Trophoblast cell (in vitro differentiated cells and primary cell): ENCODE data around the gene COL18A1.
A peak's percentile ranks its signal among the peaks of the same experiment; 100 is the strongest.

Experiments
- DNase-seq, 2 donors: peaks; one replicate each; pipeline ENCODE4 v3.0.0-alpha.2; 2016
- H2AFZ ChIP-seq: 2 replicates; pipeline ENCODE4 v1.6.1; 2013; ENCODE audit warnings: low read length, moderate library complexity, mild to moderate bottlenecking; ENCODE audit not compliant: insufficient read depth, poor library complexity
- H2AK5ac ChIP-seq: 2 replicates; pipeline ENCODE4 v1.6.1; 2013; ENCODE audit warnings: mild to moderate bottlenecking, low read length
- H2BK120ac ChIP-seq: 2 replicates; pipeline ENCODE4 v1.6.1; 2013; ENCODE audit warnings: low read length, mild to moderate bottlenecking, moderate library complexity; ENCODE audit not compliant: insufficient read depth, poor library complexity
- H2BK12ac ChIP-seq: 2 replicates; pipeline ENCODE4 v1.6.1; 2013; ENCODE audit warnings: mild to moderate bottlenecking, low read length, moderate library complexity
- H2BK5ac ChIP-seq: 2 replicates; pipeline ENCODE4 v1.6.1; 2013; ENCODE audit warnings: low read length, low read depth, moderate library complexity, mild to moderate bottlenecking; ENCODE audit not compliant: poor library complexity
- H3K14ac ChIP-seq: 2 replicates; pipeline ENCODE4 v1.6.1; 2013; ENCODE audit warnings: mild to moderate bottlenecking, low read length
- H3K18ac ChIP-seq: 2 replicates; pipeline ENCODE4 v1.6.1; 2013; ENCODE audit warnings: mild to moderate bottlenecking, low read length
- H3K23ac ChIP-seq: 2 replicates; pipeline ENCODE4 v1.6.1; 2013; ENCODE audit warnings: low read length
- H3K27ac ChIP-seq: 2 replicates; pipeline ENCODE4 v1.5.1; 2013; ENCODE audit warnings: low read depth, mild to moderate bottlenecking, inconsistent platforms, low read length, moderate library complexity
- H3K27me3 ChIP-seq: 2 replicates; pipeline ENCODE4 v1.6.1; 2013; ENCODE audit warnings: inconsistent platforms, mild to moderate bottlenecking, low read length, moderate library complexity; ENCODE audit not compliant: insufficient read depth
- H3K36me3 ChIP-seq, 2 experiments: 1 replicate in 1 of 2; 2 replicates in 1 of 2; pipeline ENCODE4 v1.6.1; 2013; ENCODE audit warnings: low read length in 2 of 2, mild to moderate bottlenecking in 2 of 2, moderate library complexity in 1 of 2; ENCODE audit not compliant: insufficient read depth in 2 of 2, control insufficient read depth in 1 of 2
- H3K4ac ChIP-seq: 2 replicates; pipeline ENCODE4 v1.6.1; 2013; ENCODE audit warnings: low read depth, mild to moderate bottlenecking, low read length, moderate library complexity
- H3K4me1 ChIP-seq, 2 experiments: 1 replicate in 1 of 2; 2 replicates in 1 of 2; pipeline ENCODE4 v1.6.1; 2013; ENCODE audit warnings: low read length in 2 of 2, mild to moderate bottlenecking in 2 of 2, moderate library complexity in 1 of 2; ENCODE audit not compliant: insufficient read depth in 2 of 2, control insufficient read depth in 1 of 2
- H3K4me2 ChIP-seq: 2 replicates; pipeline ENCODE4 v1.6.1; 2013; ENCODE audit warnings: inconsistent platforms, mild to moderate bottlenecking, low read length, moderate library complexity
- H3K4me3 ChIP-seq: 2 replicates; pipeline ENCODE4 v1.5.1; 2013; ENCODE audit warnings: mild to moderate bottlenecking, low read depth, low read length, inconsistent platforms
- H3K79me1 ChIP-seq: one replicate; pipeline ENCODE4 v1.6.1; 2013; ENCODE audit warnings: low read length
- H3K79me2 ChIP-seq: 2 replicates; pipeline ENCODE4 v1.6.1; 2013; ENCODE audit warnings: low read length, mild to moderate bottlenecking; ENCODE audit not compliant: control insufficient read depth, insufficient read depth, poor library complexity
- H3K9ac ChIP-seq: 2 replicates; pipeline ENCODE4 v1.6.1; 2013; ENCODE audit warnings: mild to moderate bottlenecking, low read length
- H3K9me3 ChIP-seq: 2 replicates; pipeline ENCODE4 v1.6.1; 2013; ENCODE audit warnings: low read depth, mild to moderate bottlenecking, control low read depth, inconsistent platforms, low read length; ENCODE audit not compliant: insufficient read depth
- H4K12ac ChIP-seq: 2 replicates; pipeline ENCODE4 v1.6.1; 2013; ENCODE audit warnings: low read depth, mild to moderate bottlenecking, low read length, moderate library complexity
- H4K8ac ChIP-seq: 2 replicates; pipeline ENCODE4 v1.6.1; 2013; ENCODE audit warnings: low read depth, mild to moderate bottlenecking, low read length, moderate library complexity
- H4K91ac ChIP-seq: one replicate; pipeline ENCODE4 v1.6.1; 2013; ENCODE audit warnings: low read depth, mild to moderate bottlenecking, low read length, moderate library complexity
- WGBS: extraction: QIAGEN DNeasy Blood & Tissue Kit; methylation state at CpG from one replicate; pipeline ENCODE4 v1.1.7; 2013; ENCODE audit warnings: missing lambda C conversion rate; ENCODE audit not compliant: insufficient read length, insufficient coverage; ENCODE audit errors: extremely low coverage; 5-methylcytosine and 5-hydroxymethylcytosine counted together

COL18A1 gene

GRCh38 chr21:45380566-45380965 is 24.4 kb upstream of the COL18A1 start:
- Histone ChIP-seq H2BK12ac (no peak overlapping the region), H3K9me3 (peaks cover 7% of the 10 kb centered on the region), H3K4ac (no peak overlapping the region), H2BK120ac (no peak overlapping the region), H4K8ac (no peak overlapping the region), H3K27ac (no peak overlapping the region), H3K4me2 (no peak overlapping the region), H3K4me1 (peaks cover 7 to 19% of the 10 kb centered on the region in 2 experiments), H2BK5ac (no peak overlapping the region), H3K4me3 (peak overlapping the region; percentile 38), H2AK5ac (no peak overlapping the region), H4K12ac (no peak overlapping the region), H3K9ac (no peak overlapping the region), H3K14ac (no peak overlapping the region), H3K79me1 (peaks cover 8% of the 10 kb centered on the region), H2AFZ (no peak overlapping the region), H3K36me3 (no peaks in the 10 kb centered on the region), H3K79me2 (no peaks in the 10 kb centered on the region), H4K91ac (no peak overlapping the region), H3K23ac (peak overlapping the region; percentile 3), H3K27me3 (no peaks in the 10 kb centered on the region), H3K18ac (no peak overlapping the region)
- DNase-seq: no peak
- WGBS: no CpG with 5 or more reads among the region's 30 CpGs

- Histone ChIP-seq H3K4ac (no peak overlapping the region), H3K36me3 (no peaks in the 10 kb centered on the region), H4K8ac (no peak overlapping the region), H3K4me1 (peaks cover 11 to 24% of the 10 kb centered on the region in 2 experiments), H2AK5ac (no peak overlapping the region), H3K9ac (no peak overlapping the region), H2BK120ac (no peak overlapping the region), H3K4me3 (no peak overlapping the region), H3K4me2 (no peak overlapping the region), H4K12ac (no peak overlapping the region), H3K27ac (no peak overlapping the region), H3K14ac (no peak overlapping the region), H2AFZ (no peak overlapping the region), H3K18ac (no peak overlapping the region), H3K27me3 (no peaks in the 10 kb centered on the region), H4K91ac (no peak overlapping the region), H3K23ac (no peak overlapping the region), H2BK12ac (no peak overlapping the region), H3K9me3 (peaks cover 7% of the 10 kb centered on the region), H3K79me2 (no peaks in the 10 kb centered on the region), H2BK5ac (no peak overlapping the region), H3K79me1 (peaks cover 11% of the 10 kb centered on the region)
- WGBS: no CpG with 5 or more reads among the region's 24 CpGs
- DNase-seq: no peak
Observed at GRCh38 chr21:45381036-45381787, 23.8 kb upstream of the COL18A1 start.

GRCh38 chr21:45381865-45382696 is 22.9 kb upstream of the COL18A1 start:
- Histone ChIP-seq H3K79me1 (peaks cover 11% of the 10 kb centered on the region), H2BK120ac (no peak overlapping the region), H2AFZ (no peak overlapping the region), H2AK5ac (no peak overlapping the region), H3K27ac (no peak overlapping the region), H4K91ac (no peak overlapping the region), H2BK12ac (no peak overlapping the region), H3K23ac (no peak overlapping the region), H3K27me3 (no peaks in the 10 kb centered on the region), H3K18ac (no peak overlapping the region), H3K4me2 (no peak overlapping the region), H3K9me3 (peaks cover 4% of the 10 kb centered on the region), H4K8ac (no peak overlapping the region), H4K12ac (no peak overlapping the region), H3K36me3 (no peaks in the 10 kb centered on the region), H3K4ac (no peak overlapping the region), H3K9ac (no peak overlapping the region), H2BK5ac (no peak overlapping the region), H3K4me3 (no peak overlapping the region), H3K79me2 (no peaks in the 10 kb centered on the region), H3K4me1 (peaks cover 16 to 30% of the 10 kb centered on the region in 2 experiments), H3K14ac (no peak overlapping the region)
- WGBS: no CpG with 5 or more reads among the region's 28 CpGs
- DNase-seq: no peak

DNA sequence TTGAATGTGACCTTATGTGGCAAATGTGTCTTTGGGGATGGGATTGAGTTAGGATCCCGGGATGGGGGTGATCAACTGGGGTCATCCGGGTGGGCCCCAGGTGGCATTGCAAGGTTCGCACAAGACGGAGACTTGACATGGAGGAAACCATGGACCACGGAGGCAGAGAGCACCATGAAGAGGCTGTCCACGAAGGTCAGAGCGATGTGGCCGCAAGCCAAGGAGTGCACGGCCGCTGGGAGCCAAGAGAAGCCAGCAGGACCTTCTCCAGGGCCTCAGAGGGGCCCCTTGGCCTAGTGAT is 22.3 kb upstream of the COL18A1 start:
- no peak overlapping the region for H3K23ac ChIP-seq
- H3K4ac ChIP-seq: no peak overlapping the region
- H3K4me1 ChIP-seq: peaks cover 16 to 30% of the 10 kb centered on the region in 2 experiments
- no CpG with 5 or more reads among the region's 10 CpGs for WGBS
- H4K8ac ChIP-seq: no peak overlapping the region
- H2BK12ac ChIP-seq: no peak overlapping the region
- H4K12ac ChIP-seq: no peak overlapping the region
- H4K91ac ChIP-seq: no peak overlapping the region
- no peak overlapping the region for H3K14ac ChIP-seq
- H3K36me3 ChIP-seq: no peaks in the 10 kb centered on the region
- H3K27ac ChIP-seq: no peak overlapping the region
- no peaks in the 10 kb centered on the region for H3K79me2 ChIP-seq
- no peak overlapping the region for H2AFZ ChIP-seq
- H3K79me1 ChIP-seq: peaks cover 11% of the 10 kb centered on the region
- no peaks in the 10 kb centered on the region for H3K27me3 ChIP-seq
- H2BK120ac ChIP-seq: no peak overlapping the region
- no peak overlapping the region for H2BK5ac ChIP-seq
- H3K18ac ChIP-seq: no peak overlapping the region
- H3K9me3 ChIP-seq: peaks cover 4% of the 10 kb centered on the region
- H2AK5ac ChIP-seq: no peak overlapping the region
- no peak for DNase-seq
- no peak overlapping the region for H3K4me3 ChIP-seq
- no peak overlapping the region for H3K9ac ChIP-seq
- H3K4me2 ChIP-seq: no peak overlapping the region
